NCI-H146 treated with DMSO at 0.1 percent for 48 hours (cell line): ENCODE results near the gene RRP36.
A peak's percentile ranks its signal among the peaks of the same experiment; 100 is the strongest.

ENCODE experiments used
- DNase-seq: peaks from one replicate; lab custom pipeline; 2025; ENCODE audit not compliant: unreplicated experiment; lab: John Stamatoyannopoulos, UW

RRP36 gene

GRCh38 chr6:43060755-43061633, 39.6 kb downstream of the RRP36 start:
- DNase-seq = no peak

- no peak for DNase-seq
Observed at GRCh38 chr6:43061861-43062260, 40.4 kb downstream of the RRP36 start.

GRCh38 chr6:43062818-43063217, 41.4 kb downstream of the RRP36 start:
- DNase-seq = no peak

- DNase-seq = peak; percentile 44
Observed at GRCh38 chr6:43070028-43070632, 48.7 kb downstream of the RRP36 start.

- no peak for DNase-seq
Observed at GRCh38 chr6:43074847-43075669, 53.6 kb downstream of the RRP36 start.

GRCh38 chr6:43075670-43076463, 54.4 kb downstream of the RRP36 start, which contains the start of gene PTK7:
PTK7 (plus strand) TSS chr6:43076314; CDS start chr6:43076489, 175 bp downstream.
- DNase-seq = peak; percentile 87

- peak; percentile 31 for DNase-seq
Observed at GRCh38 chr6:43076464-43077332, 55.3 kb downstream of the RRP36 start.

- DNase-seq = no peak
Observed at GRCh38 chr6:43077333-43077809, 55.9 kb downstream of the RRP36 start.

GRCh38 chr6:43077981-43078511, 56.6 kb downstream of the RRP36 start:
- DNase-seq = no peak

GRCh38 chr6:43078691-43079090, 57.3 kb downstream of the RRP36 start:
- DNase-seq = no peak
